ENCODE measurements around the gene PADI3. TPM values are rescaled to one million over a fixed set of nuclear protein-coding genes. Genes with fewer than 3 reads are reported as not detected.

The PADI3 gene
- total RNA-seq, 1 experiment from 2014 or later: 0.61 TPM

DNA sequence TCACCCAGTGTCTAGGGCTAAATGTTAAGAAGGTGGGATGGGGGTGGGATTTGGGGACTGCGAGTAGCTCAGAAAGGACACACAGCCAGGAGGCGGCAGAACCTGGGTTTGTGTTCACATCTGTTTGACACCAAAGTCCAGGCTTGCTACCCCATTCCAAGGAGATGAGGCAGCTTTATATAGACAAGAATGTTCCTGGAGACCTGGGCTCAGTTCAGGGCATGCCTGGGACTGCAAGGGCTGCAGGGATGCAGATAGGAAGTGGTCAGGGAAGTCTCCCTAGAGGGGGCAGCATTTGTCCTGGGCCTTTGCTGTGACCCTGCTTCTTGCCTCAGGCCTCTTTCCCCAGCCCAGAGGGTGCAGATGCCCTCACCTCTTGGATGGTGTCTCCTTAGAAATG, 16.3 kb downstream of the PADI3 start:
- Mint-ChIP-seq H3K27ac (no peak overlapping the region), H3K4me1 (no peaks in the 10 kb centered on the region), H3K4me3 (no peak overlapping the region), H3K36me3 (no peaks in the 10 kb centered on the region), H3K9me3 (peaks cover 14% of the 10 kb centered on the region), H3K27me3 (ENCODE audit: low read depth) (no peaks in the 10 kb centered on the region)
- TF ChIP-seq SMAD4 (CRISPR knock-in tag; IDR thresholded peaks at IDR 0.05): no peak
- no peak for TF ChIP-seq TP53 (CRISPR knock-in tag; IDR thresholded peaks at IDR 0.05)
- no peak for TF ChIP-seq OVOL2 (CRISPR knock-in tag; IDR thresholded peaks at IDR 0.05; ENCODE audit: borderline replicate concordance)
- no peak for TF ChIP-seq NFATC4 (CRISPR knock-in tag; IDR thresholded peaks at IDR 0.05)
- TF ChIP-seq, protein P1, sequence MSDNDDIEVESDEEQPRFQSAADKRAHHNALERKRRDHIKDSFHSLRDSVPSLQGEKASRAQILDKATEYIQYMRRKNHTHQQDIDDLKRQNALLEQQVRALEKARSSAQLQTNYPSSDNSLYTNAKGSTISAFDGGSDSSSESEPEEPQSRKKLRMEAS (CRISPR knock-in tag; IDR thresholded peaks at IDR 0.05): no peak
- TF ChIP-seq ETV6 (CRISPR knock-in tag; IDR thresholded peaks at IDR 0.05): no peak
- no peak for TF ChIP-seq IRF2 (CRISPR knock-in tag; IDR thresholded peaks at IDR 0.05; ENCODE audit: borderline replicate concordance, low read depth)
- TF ChIP-seq, protein P2, sequence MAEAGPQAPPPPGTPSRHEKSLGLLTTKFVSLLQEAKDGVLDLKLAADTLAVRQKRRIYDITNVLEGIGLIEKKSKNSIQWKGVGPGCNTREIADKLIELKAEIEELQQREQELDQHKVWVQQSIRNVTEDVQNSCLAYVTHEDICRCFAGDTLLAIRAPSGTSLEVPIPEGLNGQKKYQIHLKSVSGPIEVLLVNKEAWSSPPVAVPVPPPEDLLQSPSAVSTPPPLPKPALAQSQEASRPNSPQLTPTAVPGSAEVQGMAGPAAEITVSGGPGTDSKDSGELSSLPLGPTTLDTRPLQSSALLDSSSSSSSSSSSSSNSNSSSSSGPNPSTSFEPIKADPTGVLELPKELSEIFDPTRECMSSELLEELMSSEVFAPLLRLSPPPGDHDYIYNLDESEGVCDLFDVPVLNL (CRISPR knock-in tag; IDR thresholded peaks at IDR 0.05; ENCODE audit: borderline replicate concordance, low read depth): no peak
- TF ChIP-seq, protein P3, sequence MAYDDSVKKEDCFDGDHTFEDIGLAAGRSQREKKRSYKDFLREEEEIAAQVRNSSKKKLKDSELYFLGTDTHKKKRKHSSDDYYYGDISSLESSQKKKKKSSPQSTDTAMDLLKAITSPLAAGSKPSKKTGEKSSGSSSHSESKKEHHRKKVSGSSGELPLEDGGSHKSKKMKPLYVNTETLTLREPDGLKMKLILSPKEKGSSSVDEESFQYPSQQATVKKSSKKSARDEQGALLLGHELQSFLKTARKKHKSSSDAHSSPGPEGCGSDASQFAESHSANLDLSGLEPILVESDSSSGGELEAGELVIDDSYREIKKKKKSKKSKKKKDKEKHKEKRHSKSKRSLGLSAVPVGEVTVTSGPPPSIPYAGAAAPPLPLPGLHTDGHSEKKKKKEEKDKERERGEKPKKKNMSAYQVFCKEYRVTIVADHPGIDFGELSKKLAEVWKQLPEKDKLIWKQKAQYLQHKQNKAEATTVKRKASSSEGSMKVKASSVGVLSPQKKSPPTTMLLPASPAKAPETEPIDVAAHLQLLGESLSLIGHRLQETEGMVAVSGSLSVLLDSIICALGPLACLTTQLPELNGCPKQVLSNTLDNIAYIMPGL (CRISPR knock-in tag; IDR thresholded peaks at IDR 0.05): no peak
- ChIA-PET CTCF (interaction anchor here (0.5 to 1.1 kb wide), 5 partner anchors 10 to 139 kb away, joined by 3 to 7 read pairs (median 4); no protein-coding TSS in a partner anchor), POLR2A (no interaction called here)
- peak; percentile 26 for DNase-seq (ENCODE audit: low spot score)
- ATAC-seq: peak; percentile 89

DNA sequence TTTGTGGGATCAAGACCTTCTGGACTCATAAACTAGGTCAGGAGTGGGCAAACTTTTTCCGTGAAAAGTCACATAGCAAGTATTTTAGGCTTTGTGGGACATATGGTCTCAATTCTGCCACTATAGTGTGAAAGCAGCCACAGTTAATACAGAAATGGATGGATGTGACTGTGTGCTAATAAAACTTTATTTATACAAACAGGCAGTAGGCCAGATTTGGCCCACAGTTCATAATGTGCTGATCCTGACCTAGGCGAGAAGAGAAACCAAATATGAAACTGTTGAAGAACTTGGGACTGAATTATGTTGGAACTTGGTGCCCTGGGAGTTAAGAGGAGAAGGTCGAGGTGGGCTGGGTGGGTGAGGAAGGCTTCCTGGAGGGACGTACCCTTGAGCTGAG, 17.1 kb downstream of the PADI3 start:
- Mint-ChIP-seq H3K27me3 (ENCODE audit: low read depth) (no peaks in the 10 kb centered on the region), H3K4me3 (no peak overlapping the region), H3K27ac (no peak overlapping the region), H3K4me1 (no peaks in the 10 kb centered on the region), H3K36me3 (no peaks in the 10 kb centered on the region), H3K9me3 (peaks cover 14% of the 10 kb centered on the region)
- TF ChIP-seq, protein P3 (CRISPR knock-in tag; IDR thresholded peaks at IDR 0.05): no peak
- TF ChIP-seq CBFB (CRISPR knock-in tag; IDR thresholded peaks at IDR 0.05; ENCODE audit: low read depth) (no peak), NR1H2 (CRISPR knock-in tag; IDR thresholded peaks at IDR 0.05) (no peak)
- CTCF ChIA-PET: interaction anchor here (0.5 to 1.1 kb wide), 2 partner anchors 10 to 70 kb away, joined by 4 to 7 read pairs; no protein-coding TSS in a partner anchor
- DNase-seq (ENCODE audit: low spot score): no peak
- no peak for ATAC-seq
- POLR2A ChIA-PET: no interaction called here

DNA sequence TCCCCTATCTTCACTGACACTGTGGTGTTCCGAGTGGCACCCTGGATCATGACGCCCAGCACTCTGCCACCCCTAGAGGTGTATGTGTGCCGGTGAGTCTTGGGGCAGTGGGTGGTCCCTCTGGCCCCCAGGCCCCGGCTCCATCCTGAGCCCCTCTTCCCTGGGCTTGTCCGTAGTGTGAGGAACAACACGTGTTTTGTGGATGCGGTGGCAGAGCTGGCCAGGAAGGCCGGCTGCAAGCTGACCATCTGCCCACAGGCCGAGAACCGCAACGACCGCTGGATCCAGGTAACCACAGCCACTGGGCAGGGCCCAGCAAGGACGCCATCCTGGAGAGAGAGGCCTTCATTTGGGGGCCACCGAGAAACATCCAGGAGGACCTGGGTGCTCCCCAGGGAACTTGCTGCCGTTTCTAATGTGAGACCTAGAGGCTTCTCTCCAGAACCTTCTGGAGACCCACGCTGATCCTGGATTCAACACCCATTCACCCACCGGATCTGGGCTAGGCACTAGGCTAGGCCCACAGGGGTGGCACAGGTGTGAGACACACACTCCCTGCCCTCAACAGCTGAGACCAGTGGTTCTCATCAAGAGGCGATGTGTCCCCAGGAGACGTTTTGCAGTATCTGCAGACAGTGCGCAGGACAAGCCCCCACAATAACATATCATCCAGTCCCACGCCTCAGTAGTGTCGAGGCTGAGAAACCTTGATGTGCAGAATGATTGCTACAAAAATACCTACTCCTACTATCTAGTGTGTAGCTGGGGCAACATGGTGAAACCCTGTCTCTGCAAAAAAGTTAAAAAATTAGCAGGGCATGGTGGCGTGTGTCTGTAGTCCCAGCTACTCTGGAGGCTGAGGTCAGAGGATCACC, 22.2 kb downstream of the PADI3 start:
- ChIA-PET POLR2A (no interaction called here), CTCF (interaction anchor here (1.4 kb wide), 1 partner anchor 32 kb away, joined by 6 read pairs; no protein-coding TSS in a partner anchor)
- DNase-seq (ENCODE audit: low spot score) (no peak), ATAC-seq (no peak)
- no peak overlapping the region for H3K27ac Mint-ChIP-seq
- no peaks in the 10 kb centered on the region for H3K4me1 Mint-ChIP-seq
- no peak overlapping the region for H3K4me3 Mint-ChIP-seq
- no peaks in the 10 kb centered on the region for H3K27me3 Mint-ChIP-seq (ENCODE audit: low read depth)
- H3K9me3 Mint-ChIP-seq: no peaks in the 10 kb centered on the region
- no peaks in the 10 kb centered on the region for H3K36me3 Mint-ChIP-seq
- TF ChIP-seq, protein P4, sequence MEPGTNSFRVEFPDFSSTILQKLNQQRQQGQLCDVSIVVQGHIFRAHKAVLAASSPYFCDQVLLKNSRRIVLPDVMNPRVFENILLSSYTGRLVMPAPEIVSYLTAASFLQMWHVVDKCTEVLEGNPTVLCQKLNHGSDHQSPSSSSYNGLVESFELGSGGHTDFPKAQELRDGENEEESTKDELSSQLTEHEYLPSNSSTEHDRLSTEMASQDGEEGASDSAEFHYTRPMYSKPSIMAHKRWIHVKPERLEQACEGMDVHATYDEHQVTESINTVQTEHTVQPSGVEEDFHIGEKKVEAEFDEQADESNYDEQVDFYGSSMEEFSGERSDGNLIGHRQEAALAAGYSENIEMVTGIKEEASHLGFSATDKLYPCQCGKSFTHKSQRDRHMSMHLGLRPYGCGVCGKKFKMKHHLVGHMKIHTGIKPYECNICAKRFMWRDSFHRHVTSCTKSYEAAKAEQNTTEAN (CRISPR knock-in tag; IDR thresholded peaks at IDR 0.05): no peak
- TF ChIP-seq, protein P5, sequence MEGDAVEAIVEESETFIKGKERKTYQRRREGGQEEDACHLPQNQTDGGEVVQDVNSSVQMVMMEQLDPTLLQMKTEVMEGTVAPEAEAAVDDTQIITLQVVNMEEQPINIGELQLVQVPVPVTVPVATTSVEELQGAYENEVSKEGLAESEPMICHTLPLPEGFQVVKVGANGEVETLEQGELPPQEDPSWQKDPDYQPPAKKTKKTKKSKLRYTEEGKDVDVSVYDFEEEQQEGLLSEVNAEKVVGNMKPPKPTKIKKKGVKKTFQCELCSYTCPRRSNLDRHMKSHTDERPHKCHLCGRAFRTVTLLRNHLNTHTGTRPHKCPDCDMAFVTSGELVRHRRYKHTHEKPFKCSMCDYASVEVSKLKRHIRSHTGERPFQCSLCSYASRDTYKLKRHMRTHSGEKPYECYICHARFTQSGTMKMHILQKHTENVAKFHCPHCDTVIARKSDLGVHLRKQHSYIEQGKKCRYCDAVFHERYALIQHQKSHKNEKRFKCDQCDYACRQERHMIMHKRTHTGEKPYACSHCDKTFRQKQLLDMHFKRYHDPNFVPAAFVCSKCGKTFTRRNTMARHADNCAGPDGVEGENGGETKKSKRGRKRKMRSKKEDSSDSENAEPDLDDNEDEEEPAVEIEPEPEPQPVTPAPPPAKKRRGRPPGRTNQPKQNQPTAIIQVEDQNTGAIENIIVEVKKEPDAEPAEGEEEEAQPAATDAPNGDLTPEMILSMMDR (IDR thresholded peaks at IDR 0.05): no peak
- TF ChIP-seq, protein P6, sequence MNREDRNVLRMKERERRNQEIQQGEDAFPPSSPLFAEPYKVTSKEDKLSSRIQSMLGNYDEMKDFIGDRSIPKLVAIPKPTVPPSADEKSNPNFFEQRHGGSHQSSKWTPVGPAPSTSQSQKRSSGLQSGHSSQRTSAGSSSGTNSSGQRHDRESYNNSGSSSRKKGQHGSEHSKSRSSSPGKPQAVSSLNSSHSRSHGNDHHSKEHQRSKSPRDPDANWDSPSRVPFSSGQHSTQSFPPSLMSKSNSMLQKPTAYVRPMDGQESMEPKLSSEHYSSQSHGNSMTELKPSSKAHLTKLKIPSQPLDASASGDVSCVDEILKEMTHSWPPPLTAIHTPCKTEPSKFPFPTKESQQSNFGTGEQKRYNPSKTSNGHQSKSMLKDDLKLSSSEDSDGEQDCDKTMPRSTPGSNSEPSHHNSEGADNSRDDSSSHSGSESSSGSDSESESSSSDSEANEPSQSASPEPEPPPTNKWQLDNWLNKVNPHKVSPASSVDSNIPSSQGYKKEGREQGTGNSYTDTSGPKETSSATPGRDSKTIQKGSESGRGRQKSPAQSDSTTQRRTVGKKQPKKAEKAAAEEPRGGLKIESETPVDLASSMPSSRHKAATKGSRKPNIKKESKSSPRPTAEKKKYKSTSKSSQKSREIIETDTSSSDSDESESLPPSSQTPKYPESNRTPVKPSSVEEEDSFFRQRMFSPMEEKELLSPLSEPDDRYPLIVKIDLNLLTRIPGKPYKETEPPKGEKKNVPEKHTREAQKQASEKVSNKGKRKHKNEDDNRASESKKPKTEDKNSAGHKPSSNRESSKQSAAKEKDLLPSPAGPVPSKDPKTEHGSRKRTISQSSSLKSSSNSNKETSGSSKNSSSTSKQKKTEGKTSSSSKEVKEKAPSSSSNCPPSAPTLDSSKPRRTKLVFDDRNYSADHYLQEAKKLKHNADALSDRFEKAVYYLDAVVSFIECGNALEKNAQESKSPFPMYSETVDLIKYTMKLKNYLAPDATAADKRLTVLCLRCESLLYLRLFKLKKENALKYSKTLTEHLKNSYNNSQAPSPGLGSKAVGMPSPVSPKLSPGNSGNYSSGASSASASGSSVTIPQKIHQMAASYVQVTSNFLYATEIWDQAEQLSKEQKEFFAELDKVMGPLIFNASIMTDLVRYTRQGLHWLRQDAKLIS (CRISPR knock-in tag; IDR thresholded peaks at IDR 0.05; ENCODE audit: borderline replicate concordance): no peak
- TF ChIP-seq FOXK1 (CRISPR knock-in tag; IDR thresholded peaks at IDR 0.05) (no peak), SOX15 (CRISPR knock-in tag; IDR thresholded peaks at IDR 0.05) (no peak)
- TF ChIP-seq, protein P7, sequence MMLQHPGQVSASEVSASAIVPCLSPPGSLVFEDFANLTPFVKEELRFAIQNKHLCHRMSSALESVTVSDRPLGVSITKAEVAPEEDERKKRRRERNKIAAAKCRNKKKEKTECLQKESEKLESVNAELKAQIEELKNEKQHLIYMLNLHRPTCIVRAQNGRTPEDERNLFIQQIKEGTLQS (CRISPR knock-in tag; conservative IDR thresholded peaks at IDR 0.05): no peak

Measured in WTC11 (cell line).